ENCODE measurements around the gene C1orf115. TPM values are rescaled to one million over a fixed set of nuclear protein-coding genes. Genes with fewer than 3 reads are reported as not detected.
"Not testable (repeated sequence)": the region's sequence is repeated elsewhere in the genome, so short reads cannot be mapped to it uniquely, and the experiment has no call there.

Gene C1orf115, protein sequence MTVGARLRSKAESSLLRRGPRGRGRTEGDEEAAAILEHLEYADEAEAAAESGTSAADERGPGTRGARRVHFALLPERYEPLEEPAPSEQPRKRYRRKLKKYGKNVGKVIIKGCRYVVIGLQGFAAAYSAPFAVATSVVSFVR
- 13.7 TPM for polyA plus RNA-seq

DNA sequence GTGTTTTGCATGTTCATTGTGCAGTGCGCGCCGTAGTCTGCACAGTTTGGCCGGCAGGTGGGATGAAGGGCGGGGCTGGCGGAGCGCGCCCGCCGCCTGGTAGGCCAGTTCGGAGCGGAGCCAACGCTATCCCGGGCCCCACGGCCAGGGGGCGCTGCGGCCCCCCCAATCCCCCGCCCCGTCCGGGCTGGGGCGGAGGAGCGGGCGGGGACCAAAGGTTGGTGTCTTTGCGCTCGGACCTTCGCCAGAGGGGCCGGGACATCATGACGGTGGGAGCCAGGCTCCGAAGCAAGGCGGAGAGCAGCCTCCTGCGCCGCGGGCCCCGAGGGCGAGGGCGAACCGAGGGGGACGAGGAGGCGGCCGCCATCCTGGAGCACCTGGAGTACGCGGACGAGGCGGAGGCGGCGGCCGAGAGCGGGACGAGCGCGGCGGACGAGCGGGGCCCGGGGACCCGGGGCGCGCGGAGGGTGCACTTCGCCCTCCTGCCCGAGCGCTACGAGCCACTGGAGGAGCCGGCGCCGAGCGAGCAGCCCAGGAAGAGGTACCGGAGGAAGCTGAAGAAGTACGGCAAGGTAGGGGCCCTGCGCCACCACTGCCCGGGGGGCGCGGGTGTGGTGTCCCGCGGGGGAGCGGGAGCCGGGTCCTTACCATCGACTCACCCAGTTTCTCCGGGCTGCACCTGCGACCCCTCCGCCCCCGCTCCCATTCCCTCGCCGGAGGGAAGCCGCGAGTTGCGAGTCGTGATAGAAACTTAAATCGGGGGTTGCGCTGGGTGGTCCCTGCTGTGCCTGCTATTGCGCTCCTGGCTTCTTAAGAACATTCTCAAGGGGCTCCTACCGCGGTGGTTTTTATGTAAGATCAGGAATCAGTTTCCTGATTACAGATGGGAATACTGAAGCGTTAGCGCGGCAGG is at the start of gene C1orf115:
TSS of gene C1orf115 (plus strand) at position 224 of the 913 bp plus-strand sequence. CDS start at position 264, 40 bp downstream.
- Mint-ChIP-seq H3K27ac (peak within 1 kb of the TSS; percentile 57 to 87 (median 87)), H3K27me3 (no peaks in the 10 kb centered on the region), H3K4me1 (peaks cover 13 to 16% (median 16%) of the 10 kb centered on the region in 3 donors), H3K4me3 (peak within 1 kb of the TSS; percentile 90 to 98 (median 92)), H3K36me3 (peaks cover 4% of the 10 kb centered on the region), H3K9me3 (no peaks in the 10 kb centered on the region)

DNA sequence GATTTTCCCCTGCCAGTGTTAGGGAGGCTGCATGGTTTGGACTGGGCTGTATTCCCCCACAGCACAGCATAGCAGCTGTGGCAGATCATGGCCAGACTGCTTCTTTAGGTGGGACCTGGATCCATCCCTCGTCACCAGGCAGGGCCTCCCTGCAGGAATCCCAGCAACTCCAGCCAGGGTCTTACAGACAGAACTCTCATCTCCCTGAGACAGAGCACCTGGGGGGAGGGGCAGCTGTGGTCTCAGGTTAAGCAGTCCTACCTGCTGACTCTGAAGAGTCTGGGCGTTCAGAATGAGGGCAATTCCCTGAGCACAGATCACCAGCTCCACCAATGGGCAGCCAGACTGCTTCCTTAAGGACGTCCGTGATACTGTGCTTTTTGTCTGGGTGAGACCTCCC is 47.9 kb upstream of the C1orf115 start:
- Mint-ChIP-seq H3K4me3 (no peak overlapping the region), H3K27me3 (no peaks in the 10 kb centered on the region), H3K27ac (no peak overlapping the region), H3K9me3 (peaks cover 0 to 2% (median 1%) of the 10 kb centered on the region in 3 donors), H3K4me1 (no peaks in the 10 kb centered on the region), H3K36me3 (peaks cover 6% of the 10 kb centered on the region)

DNA sequence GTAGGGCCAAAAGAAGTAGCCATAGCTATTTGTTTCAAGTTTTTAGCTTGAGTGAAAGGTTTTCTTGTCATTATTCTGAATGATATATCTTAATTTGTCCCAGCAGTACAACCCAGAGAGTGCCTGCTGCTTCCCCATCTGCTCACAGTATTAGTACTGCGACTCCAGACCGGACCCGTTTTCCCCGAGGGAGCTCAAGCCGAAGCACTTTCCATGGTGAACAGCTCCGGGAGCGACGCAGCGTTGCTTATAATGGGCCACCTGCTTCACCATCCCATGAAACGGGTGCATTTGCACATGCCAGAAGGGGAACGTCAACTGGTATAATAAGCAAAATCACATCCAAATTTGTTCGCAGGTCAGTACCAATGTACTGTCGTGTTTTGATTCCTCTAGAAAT is 37.2 kb upstream of the C1orf115 start:
- Mint-ChIP-seq H3K27ac (no peak overlapping the region), H3K36me3 (peaks cover 2% of the 10 kb centered on the region)

DNA sequence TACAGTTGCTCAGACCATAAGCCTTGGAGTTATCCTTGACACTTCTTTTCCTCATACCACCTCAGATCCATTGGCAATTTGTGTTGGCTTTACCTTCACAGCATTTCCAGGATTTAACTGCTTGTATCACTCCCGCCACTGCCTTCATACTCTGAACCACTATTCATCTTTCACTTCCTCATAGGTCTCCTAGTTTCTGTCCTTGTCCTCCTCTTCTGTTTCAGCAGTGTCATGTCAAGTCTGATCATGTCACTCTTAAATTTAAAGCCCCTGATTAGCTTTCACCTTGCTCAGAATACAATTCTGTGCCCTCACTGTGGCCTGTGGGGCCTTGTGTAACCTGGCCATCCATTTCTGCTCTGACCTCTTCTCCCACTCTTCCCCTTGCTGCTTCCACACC is 34.7 kb upstream of the C1orf115 start:
- Mint-ChIP-seq H3K4me1 (peaks cover 0 to 5% (median 4%) of the 10 kb centered on the region in 3 donors), H3K27me3 (peaks cover 8% of the 10 kb centered on the region), H3K4me3 (peak overlapping the region in 1 of 4 donors; percentile 46), H3K27ac (no peak overlapping the region), H3K36me3 (peaks cover 2% of the 10 kb centered on the region), H3K9me3 (no peaks in the 10 kb centered on the region)

More for the DNA sequence above, 37.2 kb upstream of the C1orf115 start:
- Mint-ChIP-seq H3K9me3 (no peaks in the 10 kb centered on the region), H3K4me3 (no peak overlapping the region), H3K27me3 (peaks cover 6% of the 10 kb centered on the region), H3K4me1 (peaks cover 0 to 5% (median 4%) of the 10 kb centered on the region in 3 donors)

DNA sequence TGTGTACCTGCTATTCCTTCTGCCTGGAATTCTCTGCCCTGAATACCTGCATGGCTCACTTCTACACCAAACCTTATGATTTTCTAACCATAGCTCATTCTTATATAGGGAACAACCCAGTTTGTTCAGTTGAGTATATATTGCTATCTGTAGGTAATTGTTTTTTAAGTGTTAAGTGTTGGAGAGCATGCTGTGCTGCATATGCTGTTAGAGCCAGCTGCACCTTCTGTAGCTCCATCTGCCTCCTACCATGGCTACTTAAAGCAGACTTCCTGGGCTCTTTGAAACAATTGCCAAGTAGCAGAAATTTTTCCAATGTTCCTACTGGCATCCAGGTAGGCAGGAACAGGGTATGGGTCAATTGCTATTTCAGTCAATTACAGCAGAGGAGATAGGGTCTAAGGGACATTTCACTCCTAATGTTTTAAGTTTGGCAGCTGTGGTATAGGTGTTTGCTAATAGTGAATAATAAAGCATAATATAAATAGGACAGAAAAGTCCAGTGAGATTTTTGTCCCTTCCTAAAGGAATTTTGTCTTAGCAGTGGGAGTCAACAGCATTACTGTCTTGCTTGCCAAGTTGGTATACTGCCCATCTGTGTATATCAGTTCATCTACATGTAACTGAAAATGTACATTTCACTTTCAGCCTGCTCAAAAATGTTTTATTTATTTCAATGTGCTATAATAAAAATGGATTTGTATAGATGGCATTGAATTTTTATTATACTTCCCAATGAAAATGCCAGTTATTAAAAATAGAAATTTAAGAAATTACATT is 34.0 kb upstream of the C1orf115 start:
- H3K4me1 Mint-ChIP-seq: peaks cover 0 to 5% (median 4%) of the 10 kb centered on the region in 3 donors
- peaks cover 10% of the 10 kb centered on the region for H3K27me3 Mint-ChIP-seq
- peaks cover 2% of the 10 kb centered on the region for H3K36me3 Mint-ChIP-seq
- H3K4me3 Mint-ChIP-seq: no peak overlapping the region
- H3K27ac Mint-ChIP-seq: no peak overlapping the region
- no peaks in the 10 kb centered on the region for H3K9me3 Mint-ChIP-seq

DNA sequence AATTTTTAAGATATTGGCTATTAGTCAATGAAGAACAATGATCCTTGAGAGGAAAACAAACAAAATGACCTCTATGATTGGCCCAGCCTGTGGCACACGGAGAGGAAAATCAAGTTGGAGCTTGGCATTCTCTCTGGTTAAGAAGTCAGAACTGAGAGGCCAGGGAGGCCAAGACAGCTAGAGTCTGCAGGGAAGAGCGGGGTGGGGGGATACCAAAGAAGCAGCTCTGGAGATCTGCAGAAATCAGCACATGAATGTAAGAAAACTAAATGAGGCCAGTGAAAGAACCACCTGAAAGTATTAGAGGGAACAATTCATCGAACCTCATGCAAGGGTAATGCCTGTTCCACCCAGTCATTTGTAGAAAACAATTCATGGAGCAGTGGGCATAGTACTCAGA is 23.8 kb upstream of the C1orf115 start:
- Mint-ChIP-seq H3K4me3 (no peak overlapping the region), H3K9me3 (peaks cover 5 to 12% (median 5%) of the 10 kb centered on the region in 3 donors), H3K27ac (no peak overlapping the region), H3K36me3 (peaks cover 2% of the 10 kb centered on the region), H3K4me1 (no peaks in the 10 kb centered on the region), H3K27me3 (peaks cover under 1% of the 10 kb centered on the region)

DNA sequence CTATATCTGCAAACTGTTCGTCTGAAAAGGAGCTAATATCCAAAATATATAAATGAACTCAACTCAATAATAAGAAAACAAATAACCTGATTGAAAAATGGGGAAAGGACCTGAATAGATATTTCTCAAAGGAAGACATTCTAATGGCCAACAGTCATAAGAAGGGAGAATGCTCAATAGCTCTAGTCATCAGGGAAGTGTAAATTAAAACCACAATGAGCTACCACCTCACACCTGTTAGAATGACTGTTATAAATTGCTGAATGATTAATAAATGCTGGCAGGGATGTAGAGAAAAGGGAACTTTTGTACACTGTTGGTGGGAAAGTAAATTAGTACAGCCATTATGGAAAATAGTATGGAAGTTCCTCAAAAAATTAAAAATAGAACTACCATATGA is 21.2 kb upstream of the C1orf115 start:
- H3K4me3 Mint-ChIP-seq: no peak overlapping the region
- peaks cover 6% of the 10 kb centered on the region for H3K27me3 Mint-ChIP-seq
- H3K27ac Mint-ChIP-seq: no peak overlapping the region
- H3K36me3 Mint-ChIP-seq: peaks cover 2% of the 10 kb centered on the region
- H3K9me3 Mint-ChIP-seq: peaks cover 4 to 12% (median 5%) of the 10 kb centered on the region in 3 donors
- no peaks in the 10 kb centered on the region for H3K4me1 Mint-ChIP-seq

DNA sequence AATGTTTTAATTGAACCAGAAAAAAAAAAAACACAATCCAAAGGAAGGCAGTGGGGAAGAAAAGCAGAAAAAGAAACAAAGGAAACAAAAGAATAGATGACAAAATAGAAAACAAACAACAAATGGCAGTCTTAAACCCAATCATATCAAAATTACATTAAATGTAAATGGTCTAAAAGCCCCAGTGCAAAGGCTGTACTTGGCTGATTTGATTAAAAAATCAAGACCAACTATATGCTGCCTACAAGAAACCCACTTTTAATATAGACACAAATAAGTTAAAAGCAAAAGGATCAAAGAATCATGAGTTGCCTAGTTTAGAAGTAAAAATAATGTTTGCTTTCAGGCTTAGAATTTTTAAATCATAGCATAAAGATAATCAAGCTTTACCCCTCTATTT is 19.8 kb upstream of the C1orf115 start:
- Mint-ChIP-seq H3K36me3 (peaks cover 2% of the 10 kb centered on the region), H3K27ac (no peak overlapping the region), H3K4me3 (no peak overlapping the region), H3K9me3 (peaks cover 4 to 12% (median 5%) of the 10 kb centered on the region in 3 donors), H3K27me3 (peaks cover 6% of the 10 kb centered on the region), H3K4me1 (no peaks in the 10 kb centered on the region)

DNA sequence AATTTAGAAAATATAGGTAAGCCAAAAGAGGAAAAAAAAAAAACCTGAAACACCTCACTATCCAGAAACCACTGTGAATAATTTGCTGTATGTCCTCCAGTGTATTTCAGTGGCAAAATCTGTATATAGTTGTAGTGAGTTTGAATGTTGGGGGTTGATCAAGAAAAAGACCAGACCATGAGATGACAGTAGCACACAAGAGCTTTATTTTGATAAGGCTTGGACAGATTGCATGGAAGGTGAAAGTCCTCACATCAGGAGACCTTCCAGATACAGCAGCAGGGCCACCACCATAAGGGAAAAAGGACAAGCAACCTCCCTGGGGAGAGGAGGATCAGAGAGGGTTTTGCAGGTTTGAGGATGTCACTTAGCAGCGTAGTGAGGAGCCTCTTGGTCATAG is 16.2 kb upstream of the C1orf115 start:
- H3K27ac Mint-ChIP-seq: no peak overlapping the region
- H3K9me3 Mint-ChIP-seq: peaks cover 4 to 12% (median 4%) of the 10 kb centered on the region in 3 donors
- H3K27me3 Mint-ChIP-seq: peaks cover 6% of the 10 kb centered on the region
- no peaks in the 10 kb centered on the region for H3K4me1 Mint-ChIP-seq
- H3K36me3 Mint-ChIP-seq: peaks cover 2% of the 10 kb centered on the region
- no peak overlapping the region for H3K4me3 Mint-ChIP-seq

DNA sequence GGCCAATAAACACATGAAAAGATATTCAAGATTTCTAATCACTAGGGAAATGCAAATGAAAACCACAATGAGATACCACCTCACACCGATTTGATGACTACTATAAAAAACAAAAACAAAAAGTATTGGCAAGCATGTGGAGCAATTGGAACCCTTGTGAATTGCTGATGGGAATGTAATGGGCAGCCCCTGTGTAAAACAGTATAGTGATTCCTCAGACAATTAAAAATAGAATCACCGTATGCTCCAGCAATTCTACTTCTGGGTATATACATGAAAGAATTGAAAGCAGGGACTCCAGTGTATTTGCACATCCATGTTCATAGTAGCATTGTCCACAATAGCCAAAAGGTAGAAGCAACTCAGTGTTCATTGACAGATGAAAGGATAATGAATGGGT is 12.9 kb upstream of the C1orf115 start:
- Mint-ChIP-seq H3K27ac (no peak overlapping the region), H3K27me3 (peaks cover 4% of the 10 kb centered on the region), H3K4me1 (peaks cover 0 to 5% (median 4%) of the 10 kb centered on the region in 3 donors), H3K4me3 (no peak overlapping the region), H3K36me3 (no peaks in the 10 kb centered on the region), H3K9me3 (no peaks in the 10 kb centered on the region)

DNA sequence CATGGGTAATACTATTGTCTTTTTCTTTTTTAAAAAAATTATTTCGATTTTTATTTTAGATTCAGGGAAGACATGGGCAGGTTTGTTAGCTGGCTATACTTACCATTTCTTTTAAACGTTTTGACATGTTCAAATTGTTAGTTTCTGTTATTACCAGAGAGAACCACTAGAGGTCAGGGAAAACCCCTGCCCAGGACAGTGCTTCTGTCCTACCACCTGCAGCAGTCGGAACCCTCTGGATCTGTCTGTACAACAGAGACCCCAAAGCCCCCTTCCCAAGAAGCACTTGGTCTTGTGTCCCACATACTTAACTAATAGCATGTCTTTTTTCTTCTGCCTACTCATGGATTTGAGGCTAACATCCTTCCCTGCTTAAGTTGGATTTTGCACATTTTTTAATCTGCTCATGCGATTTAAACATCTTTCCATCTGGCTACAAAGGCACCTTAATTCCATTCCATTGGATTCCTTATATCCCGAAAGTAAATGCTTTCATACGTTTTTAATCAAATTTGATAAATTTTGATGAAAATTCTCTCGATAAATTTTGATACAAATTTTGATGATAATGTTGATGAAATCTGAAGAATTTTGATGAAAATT is 10.0 kb upstream of the C1orf115 start:
- Mint-ChIP-seq H3K4me1 (peaks cover 0 to 5% (median 4%) of the 10 kb centered on the region in 3 donors), H3K4me3 (peak overlapping the region in 1 of 4 donors; percentile 59), H3K9me3 (no peaks in the 10 kb centered on the region), H3K27me3 (no peaks in the 10 kb centered on the region), H3K27ac (no peak overlapping the region), H3K36me3 (no peaks in the 10 kb centered on the region)

DNA sequence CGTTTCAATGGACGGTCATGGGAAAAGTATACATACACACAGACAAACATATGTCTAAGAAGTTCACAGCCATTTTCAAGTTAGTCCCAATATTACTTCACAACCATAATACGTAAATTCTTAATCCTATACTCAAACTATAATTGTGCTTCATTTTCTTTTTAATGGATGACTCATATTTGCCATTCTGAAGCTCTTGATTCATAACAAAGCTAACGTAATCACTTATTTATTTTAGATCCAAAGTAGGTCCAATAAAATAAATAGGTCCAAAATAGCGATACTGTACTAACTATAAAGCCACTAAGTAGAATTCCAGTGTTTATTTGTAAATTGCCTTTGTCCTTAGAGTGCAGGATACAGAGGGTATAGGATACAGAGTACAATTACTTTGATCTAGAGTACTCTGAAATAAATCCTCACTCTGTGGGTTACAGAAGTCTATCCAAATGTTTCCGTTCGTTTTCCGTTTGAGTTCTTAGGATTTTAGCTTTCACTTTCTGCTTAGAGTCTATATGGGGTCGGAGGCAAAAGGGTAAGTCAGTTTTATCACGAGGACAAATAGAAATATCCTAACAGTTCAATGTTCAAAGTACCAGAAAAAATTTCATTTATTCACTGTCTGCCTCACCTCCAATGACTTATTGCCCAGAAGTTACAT is 8.8 kb upstream of the C1orf115 start:
- Mint-ChIP-seq H3K4me3 (no peak overlapping the region), H3K9me3 (no peaks in the 10 kb centered on the region), H3K36me3 (no peaks in the 10 kb centered on the region), H3K4me1 (peaks cover 0 to 5% (median 4%) of the 10 kb centered on the region in 3 donors), H3K27me3 (no peaks in the 10 kb centered on the region), H3K27ac (no peak overlapping the region)

DNA sequence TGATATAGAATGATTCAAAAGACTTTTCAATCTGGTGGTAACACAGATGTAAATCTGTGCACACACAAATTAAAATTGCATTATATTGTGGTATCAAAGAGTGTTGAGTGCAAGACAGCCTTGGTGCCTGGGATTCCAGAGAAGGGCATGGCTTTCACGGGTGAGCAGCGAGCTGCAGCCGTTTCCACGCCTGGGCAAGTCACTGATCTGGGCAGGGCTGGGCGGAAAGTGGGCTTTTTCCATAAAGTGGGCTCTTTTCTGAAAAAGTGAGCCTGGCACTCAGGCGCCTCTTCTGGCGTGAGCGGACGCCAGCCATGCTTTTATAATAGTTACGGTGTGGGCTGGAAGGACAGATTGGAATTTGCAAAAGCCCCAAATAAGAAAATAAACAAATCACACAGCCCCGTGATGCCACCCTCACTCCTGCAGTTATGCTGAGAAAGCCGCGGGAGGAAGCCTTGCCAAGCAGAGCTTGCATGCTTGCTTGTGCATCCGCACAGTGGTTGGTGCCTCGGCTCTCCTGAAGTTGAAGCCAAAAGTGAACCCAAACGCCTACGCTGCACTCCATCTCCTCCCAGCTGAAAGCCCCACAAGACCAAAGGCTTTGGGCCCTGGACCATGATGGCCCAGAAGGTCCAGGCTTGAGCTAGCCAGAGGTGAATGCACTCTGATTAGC is 7.1 kb upstream of the C1orf115 start:
- no peaks in the 10 kb centered on the region for H3K9me3 Mint-ChIP-seq
- no peak overlapping the region for H3K27ac Mint-ChIP-seq
- no peaks in the 10 kb centered on the region for H3K36me3 Mint-ChIP-seq

DNA sequence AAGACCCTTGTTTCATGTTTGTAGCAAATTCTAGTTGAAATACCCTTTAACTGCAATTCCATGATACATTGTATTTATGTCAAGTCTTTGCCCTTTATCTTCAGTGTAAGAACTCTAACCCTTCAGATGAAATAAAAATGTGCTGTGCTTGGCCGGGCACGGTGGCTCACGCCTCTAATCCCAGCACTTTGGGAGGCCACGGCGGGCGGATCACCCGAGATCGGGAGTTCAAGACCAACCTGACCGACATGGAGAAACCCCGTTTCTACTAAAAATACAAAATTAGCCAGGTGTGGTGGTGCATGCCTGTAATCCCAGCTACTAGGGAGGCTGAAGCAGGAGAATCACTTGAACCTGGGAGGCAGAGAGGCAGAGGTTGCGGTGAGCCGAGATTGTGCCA is 6.4 kb upstream of the C1orf115 start:
- H3K4me3 Mint-ChIP-seq, H3K9me3 Mint-ChIP-seq, H3K27ac Mint-ChIP-seq, H3K4me1 Mint-ChIP-seq, H3K27me3 Mint-ChIP-seq, H3K36me3 Mint-ChIP-seq: not testable (repeated sequence)

More for the DNA sequence above, 7.1 kb upstream of the C1orf115 start:
- no peak overlapping the region for H3K4me3 Mint-ChIP-seq
- H3K4me1 Mint-ChIP-seq: peaks cover 0 to 7% (median 4%) of the 10 kb centered on the region in 3 donors
- H3K27me3 Mint-ChIP-seq: no peaks in the 10 kb centered on the region

Data from IgD-negative memory B cell (primary cell).